Adipocyte (in vitro differentiated cells): ENCODE data around the gene CRYZ.
A peak's percentile ranks its signal among the peaks of the same experiment; 100 is the strongest.

ENCODE experiments used
- DNase-seq: peaks from one replicate; pipeline ENCODE4 v3.0.0-alpha.2; 2015; ENCODE audit warnings: low read depth
- H3K27me3 ChIP-seq: replicated peaks from 2 replicates; pipeline ENCODE4 v1.7.0; 2013; ENCODE audit warnings: mild to moderate bottlenecking, low read length, moderate library complexity; ENCODE audit not compliant: control insufficient read depth, insufficient read depth
- H3K36me3 ChIP-seq: 2 replicates; pipeline ENCODE4 v1.7.0; 2013; ENCODE audit warnings: low read length, mild to moderate bottlenecking, moderate library complexity; ENCODE audit not compliant: control insufficient read depth, insufficient read depth, severe bottlenecking
- H3K4me1 ChIP-seq: 2 replicates; pipeline ENCODE4 v1.7.0; 2013; ENCODE audit warnings: mild to moderate bottlenecking, low read length, moderate library complexity; ENCODE audit not compliant: control insufficient read depth, insufficient read depth
- H3K4me3 ChIP-seq: 2 replicates; pipeline ENCODE4 v1.7.0; 2013; ENCODE audit warnings: mild to moderate bottlenecking, low read length, moderate library complexity
- H3K9ac ChIP-seq: 2 replicates; pipeline ENCODE4 v1.7.0; 2013; ENCODE audit warnings: mild to moderate bottlenecking, low read length, moderate library complexity
- H3K9me3 ChIP-seq: 2 replicates; pipeline ENCODE4 v1.7.0; 2013; ENCODE audit warnings: mild to moderate bottlenecking, low read length, moderate library complexity; ENCODE audit not compliant: control insufficient read depth

Gene CRYZ

GRCh38 chr1:74732960-74733603 lies at the start of gene CRYZ, which contains the start of gene TYW3:
CRYZ (minus strand) TSS chr1:74733050; CDS start chr1:74724821, 8,229 bp downstream.
TYW3 (plus strand) TSS chr1:74733152; CDS start chr1:74733245, 93 bp downstream.
- Histone ChIP-seq H3K36me3 (peaks cover 16% of the 10 kb centered on the region), H3K27me3 (no peaks in the 10 kb centered on the region), H3K9ac (peak within 1 kb of the TSS; percentile 91), H3K4me3 (peak within 1 kb of the TSS; percentile 97), H3K4me1 (peaks cover 46% of the 10 kb centered on the region), H3K9me3 (no peaks in the 10 kb centered on the region)
- DNase-seq, result peak; percentile 96

- DNase-seq, result no peak
- no peak overlapping the region for H3K9ac ChIP-seq
- no peaks in the 10 kb centered on the region for H3K4me1 ChIP-seq
- H3K36me3 ChIP-seq, result no peaks in the 10 kb centered on the region
- peaks cover 6% of the 10 kb centered on the region for H3K27me3 ChIP-seq
- no peak overlapping the region for H3K4me3 ChIP-seq
- no peaks in the 10 kb centered on the region for H3K9me3 ChIP-seq
Measured at GRCh38 chr1:74780594-74780993, 47.7 kb upstream of the CRYZ start.

GRCh38 chr1:74779750-74780149 lies 46.9 kb upstream of the CRYZ start:
- DNase-seq, result no peak
- Histone ChIP-seq H3K9ac (no peak overlapping the region), H3K4me1 (no peaks in the 10 kb centered on the region), H3K9me3 (no peaks in the 10 kb centered on the region), H3K36me3 (no peaks in the 10 kb centered on the region), H3K4me3 (no peak overlapping the region), H3K27me3 (peaks cover 6% of the 10 kb centered on the region)

GRCh38 chr1:74777525-74777924 lies 44.7 kb upstream of the CRYZ start:
- Histone ChIP-seq H3K4me3 (no peak overlapping the region), H3K36me3 (no peaks in the 10 kb centered on the region), H3K4me1 (peaks cover 8% of the 10 kb centered on the region), H3K9ac (no peak overlapping the region), H3K27me3 (peaks cover 1% of the 10 kb centered on the region), H3K9me3 (no peaks in the 10 kb centered on the region)
- no peak for DNase-seq

- peak; percentile 7 for DNase-seq
- Histone ChIP-seq H3K27me3 (no peaks in the 10 kb centered on the region), H3K4me3 (no peak overlapping the region), H3K36me3 (no peaks in the 10 kb centered on the region), H3K9ac (no peak overlapping the region), H3K9me3 (no peaks in the 10 kb centered on the region), H3K4me1 (peaks cover 11% of the 10 kb centered on the region)
Measured at GRCh38 chr1:74775735-74776134, 42.9 kb upstream of the CRYZ start.

GRCh38 chr1:74773582-74773981 lies 40.7 kb upstream of the CRYZ start:
- Histone ChIP-seq H3K27me3 (no peaks in the 10 kb centered on the region), H3K4me3 (no peak overlapping the region), H3K9ac (no peak overlapping the region), H3K9me3 (no peaks in the 10 kb centered on the region), H3K36me3 (no peaks in the 10 kb centered on the region), H3K4me1 (peaks cover 11% of the 10 kb centered on the region)
- no peak for DNase-seq

- Histone ChIP-seq H3K4me1 (peaks cover 11% of the 10 kb centered on the region), H3K9ac (no peak overlapping the region), H3K9me3 (no peaks in the 10 kb centered on the region), H3K4me3 (no peak overlapping the region), H3K27me3 (no peaks in the 10 kb centered on the region), H3K36me3 (no peaks in the 10 kb centered on the region)
- DNase-seq, result peak; percentile 74
Measured at GRCh38 chr1:74772945-74773344, 40.1 kb upstream of the CRYZ start.

- DNase-seq, result peak; percentile 87
- peaks cover 11% of the 10 kb centered on the region for H3K4me1 ChIP-seq
- no peak overlapping the region for H3K4me3 ChIP-seq
- no peak overlapping the region for H3K9ac ChIP-seq
- no peaks in the 10 kb centered on the region for H3K9me3 ChIP-seq
- H3K36me3 ChIP-seq, result no peaks in the 10 kb centered on the region
- H3K27me3 ChIP-seq, result no peaks in the 10 kb centered on the region
Measured at GRCh38 chr1:74771913-74772515, 39.2 kb upstream of the CRYZ start.

GRCh38 chr1:74767490-74767889 lies 34.6 kb upstream of the CRYZ start:
- H3K4me1 ChIP-seq, result peaks cover 2% of the 10 kb centered on the region
- no peaks in the 10 kb centered on the region for H3K27me3 ChIP-seq
- H3K9me3 ChIP-seq, result no peaks in the 10 kb centered on the region
- peaks cover 18% of the 10 kb centered on the region for H3K36me3 ChIP-seq
- no peak overlapping the region for H3K9ac ChIP-seq
- no peak overlapping the region for H3K4me3 ChIP-seq
- DNase-seq, result no peak

GRCh38 chr1:74766579-74766978 lies 33.7 kb upstream of the CRYZ start:
- Histone ChIP-seq H3K27me3 (no peaks in the 10 kb centered on the region), H3K4me3 (no peak overlapping the region), H3K36me3 (peaks cover 25% of the 10 kb centered on the region), H3K9ac (no peak overlapping the region), H3K4me1 (no peaks in the 10 kb centered on the region), H3K9me3 (no peaks in the 10 kb centered on the region)
- no peak for DNase-seq

GRCh38 chr1:74763807-74764206 lies 31.0 kb upstream of the CRYZ start:
- H3K9ac ChIP-seq, result no peak overlapping the region
- peaks cover 47% of the 10 kb centered on the region for H3K36me3 ChIP-seq
- DNase-seq, result no peak
- H3K4me3 ChIP-seq, result no peak overlapping the region
- no peaks in the 10 kb centered on the region for H3K9me3 ChIP-seq
- no peaks in the 10 kb centered on the region for H3K4me1 ChIP-seq
- H3K27me3 ChIP-seq, result no peaks in the 10 kb centered on the region
